Measurements from ENCODE around the gene COG5. TPM values are rescaled to one million over a fixed set of nuclear protein-coding genes. Genes with fewer than 3 reads are reported as not detected.

The COG5 gene
- total RNA-seq, 1 donor from 2014 or later = 37.2 TPM

GRCh38 chr7:107171496-107171895, 392.2 kb downstream of the COG5 start:
- no peak for TF ChIP-seq CTCF (conservative IDR thresholded peaks at IDR 0.05)
- H3K27me3 Mint-ChIP-seq = peaks cover 5% of the 10 kb centered on the region
- H3K4me1 Mint-ChIP-seq (ENCODE audit: unreplicated experiment) = peaks cover 9% of the 10 kb centered on the region
- no peaks in the 10 kb centered on the region for H3K9me3 Mint-ChIP-seq
- peaks cover 4% of the 10 kb centered on the region for H3K36me3 Mint-ChIP-seq
- H3K27ac Mint-ChIP-seq = no peak overlapping the region
- peak overlapping the region; percentile 60 for H3K4me3 Mint-ChIP-seq
- no peak for DNase-seq (ENCODE audit: extremely low spot score, unreplicated experiment)

- Mint-ChIP-seq H3K4me1 (ENCODE audit: unreplicated experiment) (peaks cover 12% of the 10 kb centered on the region), H3K9me3 (no peaks in the 10 kb centered on the region), H3K27me3 (peaks cover 5% of the 10 kb centered on the region), H3K4me3 (peak overlapping the region; percentile 99), H3K27ac (peak overlapping the region; percentile 100), H3K36me3 (peaks cover 4% of the 10 kb centered on the region)
- no peak for TF ChIP-seq CTCF (conservative IDR thresholded peaks at IDR 0.05)
- DNase-seq (ENCODE audit: extremely low spot score, unreplicated experiment) = no peak
These were observed 393.4 kb downstream of the COG5 start for GRCh38 chr7:107170051-107170915.

DNA sequence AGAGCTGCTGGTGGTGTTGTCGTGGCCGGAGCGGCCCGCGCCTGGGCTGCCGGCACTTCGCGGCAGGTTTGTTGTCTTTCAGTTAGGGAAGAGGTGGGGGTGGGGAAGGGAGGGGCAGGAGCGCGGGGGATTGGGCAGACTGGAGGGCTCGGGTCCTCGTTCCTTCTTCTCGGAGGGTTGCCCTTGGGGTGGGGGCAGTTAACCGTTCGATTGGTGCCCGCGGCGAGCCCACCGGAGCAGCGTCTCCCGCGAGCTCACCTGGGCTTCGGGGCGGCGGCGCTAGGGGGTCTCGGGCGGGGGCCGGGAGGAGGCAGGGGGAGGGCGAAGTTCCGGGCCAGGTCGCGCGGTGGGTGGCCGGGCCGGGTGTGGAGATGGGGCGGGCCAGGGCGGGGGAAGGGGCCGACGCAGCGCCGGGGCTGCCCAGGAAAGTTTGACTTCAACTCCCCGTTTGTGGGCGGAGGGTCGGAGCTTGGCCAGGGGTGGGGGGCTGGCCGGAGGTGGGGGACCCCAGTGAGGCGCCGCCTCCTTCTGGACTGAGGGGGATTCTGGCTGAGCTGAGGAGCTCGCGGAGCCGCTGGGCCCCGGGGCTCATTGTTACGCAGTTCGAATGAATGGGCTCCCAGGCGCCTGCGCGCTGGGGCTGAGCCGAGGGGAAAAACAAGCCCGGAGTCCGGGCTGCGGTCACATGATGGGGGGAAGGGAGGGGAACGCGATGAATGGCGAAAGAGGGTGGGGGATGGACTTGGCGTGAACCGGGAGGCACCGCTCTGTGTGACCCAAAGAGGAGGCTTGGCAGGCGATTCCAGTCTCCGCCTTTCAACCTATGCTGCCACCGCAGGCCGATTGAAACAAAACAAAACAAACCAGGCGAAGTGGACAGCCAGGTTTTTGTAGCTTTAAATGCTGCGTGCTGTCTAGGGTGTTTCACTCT, 394.3 kb downstream of the COG5 start:
- TF ChIP-seq CTCF (conservative IDR thresholded peaks at IDR 0.05) = no peak
- Mint-ChIP-seq H3K9me3 (no peaks in the 10 kb centered on the region), H3K36me3 (peaks cover 2% of the 10 kb centered on the region), H3K4me1 (ENCODE audit: unreplicated experiment) (peaks cover 14% of the 10 kb centered on the region), H3K4me3 (peak overlapping the region; percentile 99), H3K27ac (peak overlapping the region; percentile 100), H3K27me3 (peaks cover 5% of the 10 kb centered on the region)
- DNase-seq (ENCODE audit: extremely low spot score, unreplicated experiment) = peak; percentile 95

DNA sequence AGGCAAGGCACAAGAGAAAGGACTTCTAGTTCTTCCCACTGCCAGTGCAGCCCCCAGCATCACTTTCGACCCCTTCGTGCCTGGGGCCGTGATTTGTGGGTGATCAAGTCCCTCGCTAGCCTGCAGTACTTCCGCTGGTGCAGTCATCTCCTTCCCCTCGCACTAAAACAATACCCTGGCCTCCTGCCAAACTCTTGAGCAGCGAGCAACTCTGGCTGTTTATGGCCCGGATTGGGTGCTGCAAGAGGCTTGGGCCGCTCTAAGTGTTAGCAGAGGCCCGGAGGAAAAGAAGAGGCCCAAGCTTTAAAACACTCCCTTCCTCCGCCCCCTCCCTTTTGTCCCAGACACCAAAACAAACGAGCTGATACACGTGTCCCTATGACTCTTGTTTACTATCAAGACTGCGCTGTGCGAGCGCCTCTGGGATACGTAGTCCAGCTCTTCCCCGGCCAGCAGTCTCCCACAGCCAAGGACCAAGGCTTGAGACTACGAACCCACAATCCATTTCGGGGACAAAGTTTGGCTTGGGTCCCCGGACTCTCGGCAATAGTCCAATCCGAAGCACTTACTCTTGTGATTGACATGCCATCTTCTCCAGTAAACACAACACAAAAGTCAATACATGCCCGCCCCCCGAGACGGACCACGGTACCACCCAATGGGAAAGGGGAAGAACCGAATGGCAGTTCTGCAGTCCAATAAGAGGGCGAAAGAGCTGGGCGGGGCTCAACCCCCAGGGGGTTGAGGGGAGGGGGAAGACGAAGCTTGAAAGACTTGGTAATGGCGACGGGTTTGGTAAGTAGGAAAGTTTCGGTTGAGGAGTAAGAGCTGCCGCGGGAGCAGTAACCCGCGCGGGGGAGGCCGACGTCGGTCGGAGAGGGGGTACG, 395.2 kb downstream of the COG5 start, which contains the start of gene HBP1:
Gene HBP1, plus strand, starts transcription at position 771 of the 887 bp plus-strand sequence. CDS start 10,891 bp downstream, outside the sequence.
- H3K36me3 Mint-ChIP-seq = no peaks in the 10 kb centered on the region
- peaks cover 5% of the 10 kb centered on the region for H3K27me3 Mint-ChIP-seq
- DNase-seq (ENCODE audit: extremely low spot score, unreplicated experiment) = peak; percentile 97
- no peak for TF ChIP-seq CTCF (conservative IDR thresholded peaks at IDR 0.05)
- no peaks in the 10 kb centered on the region for H3K9me3 Mint-ChIP-seq
- peaks cover 10% of the 10 kb centered on the region for H3K4me1 Mint-ChIP-seq (ENCODE audit: unreplicated experiment)
- H3K4me3 Mint-ChIP-seq = peak within 1 kb of the TSS; percentile 99
- H3K27ac Mint-ChIP-seq = peak within 1 kb of the TSS; percentile 100

All from type B pancreatic cell (in vitro differentiated cells).